ENCODE measurements around the gene SND1.

- no peak for TF ChIP-seq CTCF (IDR thresholded peaks at IDR 0.05; ENCODE audit: extremely low read depth in 1 of 2, insufficient read depth in 1 of 2, low read depth in 1 of 2, low read length in 2 of 2)
- no peak for TF ChIP-seq MAX (IDR thresholded peaks at IDR 0.05; ENCODE audit: insufficient read depth, insufficient read length)
- TF ChIP-seq GATA2 (IDR thresholded peaks at IDR 0.05; ENCODE audit: insufficient read depth, insufficient read length, low read depth, low read length) = no peak
- no peak for TF ChIP-seq POLR2AphosphoS5 (IDR thresholded peaks at IDR 0.05; ENCODE audit: insufficient read depth, low read depth, low read length)
- no peak for TF ChIP-seq JUN (IDR thresholded peaks at IDR 0.05; ENCODE audit: borderline replicate concordance, insufficient read depth, insufficient read length, low read depth)
- TF ChIP-seq EZH2 (IDR thresholded peaks at IDR 0.05; ENCODE audit: borderline replicate concordance, low read depth, low read length, severe bottlenecking) = no peak
- no peak for TF ChIP-seq POLR2A (IDR thresholded peaks at IDR 0.05; ENCODE audit: low read depth, low read length)
- TF ChIP-seq FOS (IDR thresholded peaks at IDR 0.05; ENCODE audit: borderline replicate concordance, insufficient read depth, low read length) = no peak
Observed at GRCh38 chr7:127715901-127716300, 63.9 kb downstream of the SND1 start.

Measured in endothelial cell of umbilical vein (primary cell).